CMK (cell line): ENCODE measurements around the gene SLC25A21.

ENCODE experiments used
- DNase-seq: peaks from one replicate; pipeline ENCODE4 v3.0.0-alpha.2; 2010; ENCODE audit warnings: low read depth

SLC25A21 gene

GRCh38 chr14:37045340-37046061 lies 126.9 kb downstream of the SLC25A21 start:
- no peak for DNase-seq

DNA sequence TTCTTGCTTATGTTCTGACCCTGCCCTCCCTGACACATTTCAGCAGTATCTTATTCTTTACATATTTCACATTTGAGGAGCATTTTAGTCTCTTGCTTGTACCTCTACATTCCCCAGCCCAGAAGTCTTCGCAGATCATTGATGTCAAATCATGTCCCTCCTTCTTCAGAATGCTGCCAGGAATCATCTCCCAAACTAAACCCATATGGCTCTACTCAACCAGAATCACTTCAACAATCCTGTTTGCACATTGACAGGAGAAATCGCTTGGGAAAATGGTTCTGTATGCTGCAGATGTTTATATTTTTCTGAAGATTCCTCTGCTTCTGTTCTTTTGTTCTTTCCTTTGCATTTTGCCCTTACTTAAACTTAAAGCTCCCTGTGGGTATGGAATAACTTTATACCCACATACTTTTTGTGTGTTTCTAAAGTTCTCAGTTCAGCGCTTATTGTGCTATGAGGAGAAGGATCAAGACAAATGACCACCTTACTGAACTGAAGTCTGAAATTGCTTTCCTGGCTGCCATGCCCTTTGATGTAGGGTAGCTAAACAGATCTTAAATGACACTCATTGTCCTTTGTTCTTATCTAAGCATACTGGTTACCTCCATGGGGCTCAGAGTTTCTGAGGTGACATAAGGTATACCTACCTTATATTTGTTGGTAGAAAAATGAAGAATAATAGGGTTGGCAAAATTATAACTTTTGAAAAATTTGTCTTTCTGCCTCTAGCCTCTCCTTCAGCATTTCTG lies 134.6 kb downstream of the SLC25A21 start:
- DNase-seq: no peak

DNA sequence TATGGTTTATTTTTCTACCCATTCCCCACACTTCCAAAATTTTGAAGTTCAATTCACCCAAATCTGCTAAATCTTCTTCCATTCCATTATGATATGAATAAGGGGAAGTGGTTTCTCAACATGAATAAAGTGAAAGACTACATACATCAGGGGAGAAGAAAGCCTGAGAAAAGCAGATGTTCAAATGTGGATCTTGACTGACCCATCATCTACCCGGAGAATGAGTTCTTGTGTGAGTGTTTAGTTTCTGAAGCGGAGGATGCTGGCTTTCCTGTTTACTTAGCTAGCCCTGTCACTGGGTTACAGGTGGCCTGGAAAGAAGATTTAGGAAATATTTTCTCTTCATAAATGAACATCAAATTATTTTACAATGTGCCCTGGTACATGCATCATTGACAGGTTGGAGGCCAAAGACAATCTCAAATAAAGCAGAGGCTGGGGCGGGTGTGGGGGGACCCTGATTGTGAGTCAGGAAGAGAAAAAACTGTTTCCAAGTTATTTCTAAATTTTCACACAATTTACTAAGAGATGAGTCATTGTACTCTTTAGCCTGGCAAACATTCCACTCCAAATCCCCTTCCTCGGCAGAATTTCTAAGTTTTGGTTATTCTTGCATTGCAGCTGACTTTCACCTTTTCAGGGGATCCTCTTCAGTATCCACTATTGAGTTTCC lies 135.6 kb downstream of the SLC25A21 start:
- no peak for DNase-seq

DNA sequence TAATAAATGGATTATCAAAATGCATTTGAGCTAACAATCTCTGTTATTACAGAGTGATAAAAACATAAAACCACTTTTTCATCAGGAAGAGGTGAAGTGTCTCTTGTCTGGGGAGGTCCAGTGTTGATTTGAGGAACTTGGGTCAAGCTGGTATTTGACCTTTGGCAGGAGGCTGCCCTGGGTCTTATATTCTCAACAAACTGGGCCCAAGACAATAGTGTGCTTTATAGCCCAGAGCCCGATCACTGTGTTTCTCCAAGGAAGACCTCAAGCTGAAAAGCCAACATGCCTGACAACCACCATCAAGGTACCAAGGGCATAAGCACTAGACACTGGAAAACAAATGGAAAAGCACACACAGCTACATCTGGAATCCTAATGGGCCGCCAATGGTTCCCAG lies 137.0 kb downstream of the SLC25A21 start:
- no peak for DNase-seq

DNA sequence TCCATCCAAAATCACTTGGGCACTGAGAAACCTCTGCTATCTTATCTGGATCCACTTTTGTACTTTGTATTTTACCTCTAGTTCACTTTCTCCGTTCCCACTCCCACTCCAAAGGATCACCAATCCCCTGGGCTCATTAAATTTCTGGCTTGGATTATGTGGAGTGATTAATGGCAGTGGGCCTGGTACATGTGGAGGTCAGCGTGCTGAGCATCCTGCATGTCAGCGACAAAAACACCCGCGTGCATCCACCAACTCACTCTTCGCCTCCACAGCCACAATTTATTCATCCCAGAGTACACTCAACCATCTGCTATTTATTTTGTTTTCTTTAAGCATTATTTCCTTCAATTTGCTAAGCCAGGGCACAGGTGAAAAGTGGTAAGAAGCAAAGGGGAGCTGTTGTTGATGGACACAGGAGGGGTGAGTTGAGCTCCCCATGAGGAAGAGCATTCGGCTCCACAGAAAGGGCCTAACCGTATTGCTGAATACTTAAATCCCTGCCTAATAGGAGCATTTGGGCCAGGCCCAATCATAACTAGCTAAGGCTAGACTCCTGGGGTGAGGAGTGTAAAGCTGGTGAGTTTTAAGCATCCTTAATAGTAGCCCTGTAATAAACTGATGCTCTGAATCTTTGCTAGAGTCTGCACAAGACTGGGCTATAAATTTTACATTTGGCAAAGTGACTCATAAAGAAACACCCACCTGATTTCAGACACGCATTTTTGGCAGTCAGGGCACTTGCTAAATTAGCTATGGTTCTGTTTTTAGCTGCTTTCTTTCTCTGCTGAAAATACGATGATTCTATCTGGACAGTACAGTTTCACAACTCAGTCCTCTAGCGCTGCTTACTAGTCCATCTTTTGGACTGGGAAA lies 137.8 kb downstream of the SLC25A21 start:
- no peak for DNase-seq

DNA sequence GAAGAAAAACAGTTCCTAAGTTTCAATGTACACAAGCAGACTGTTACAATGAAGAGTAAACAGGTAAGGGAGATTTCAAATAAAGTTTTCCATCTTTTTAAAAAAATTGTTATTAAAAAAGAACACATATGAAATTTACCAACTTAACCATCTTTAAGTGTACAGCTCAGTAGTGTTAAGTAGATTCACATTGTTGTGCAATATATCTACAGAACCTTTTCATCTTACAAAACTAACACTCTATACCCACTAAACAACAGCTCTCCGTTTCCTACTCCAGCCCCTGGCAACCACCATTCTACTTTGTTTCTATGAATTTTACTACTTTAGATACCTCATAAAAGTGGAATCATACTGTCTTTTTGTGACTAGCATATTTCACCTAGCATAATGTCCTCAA lies 139.5 kb downstream of the SLC25A21 start:
- no peak for DNase-seq

GRCh38 chr14:37027188-37027824 lies 145.1 kb downstream of the SLC25A21 start:
- no peak for DNase-seq

DNA sequence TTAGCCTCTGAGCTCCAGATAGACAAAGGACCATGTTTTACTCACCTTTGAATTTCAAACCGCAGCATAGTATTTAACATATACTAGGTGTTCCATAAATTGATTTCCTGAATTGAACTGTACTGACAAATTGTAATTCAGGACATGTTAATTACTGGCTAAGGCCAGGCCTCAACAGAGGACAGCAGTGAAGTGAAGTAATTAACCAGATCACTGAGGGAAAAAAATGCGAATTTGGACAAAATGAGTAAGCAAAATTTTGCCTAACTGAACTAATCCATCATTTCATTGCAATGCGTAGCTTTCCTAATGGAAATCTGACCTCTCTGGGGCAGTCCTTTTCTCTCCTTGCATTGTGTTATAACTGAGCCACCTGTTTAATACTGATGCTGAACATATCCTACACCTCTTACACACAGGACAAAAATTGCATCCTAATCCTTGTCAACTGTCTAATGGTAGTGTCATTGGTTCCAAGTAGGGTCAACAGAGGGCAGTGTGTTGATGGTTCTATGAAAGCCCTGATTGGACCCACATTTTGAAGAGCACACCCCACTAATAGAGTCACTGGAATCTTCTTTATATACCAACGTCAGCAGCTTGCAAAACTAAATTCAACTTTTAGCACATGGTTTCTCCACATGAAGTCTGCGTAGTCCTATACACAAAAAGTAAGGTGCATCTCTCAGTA lies 148.4 kb downstream of the SLC25A21 start:
- DNase-seq: no peak

- no peak for DNase-seq
Measured at GRCh38 chr14:37021390-37021789, 151.0 kb downstream of the SLC25A21 start.

DNA sequence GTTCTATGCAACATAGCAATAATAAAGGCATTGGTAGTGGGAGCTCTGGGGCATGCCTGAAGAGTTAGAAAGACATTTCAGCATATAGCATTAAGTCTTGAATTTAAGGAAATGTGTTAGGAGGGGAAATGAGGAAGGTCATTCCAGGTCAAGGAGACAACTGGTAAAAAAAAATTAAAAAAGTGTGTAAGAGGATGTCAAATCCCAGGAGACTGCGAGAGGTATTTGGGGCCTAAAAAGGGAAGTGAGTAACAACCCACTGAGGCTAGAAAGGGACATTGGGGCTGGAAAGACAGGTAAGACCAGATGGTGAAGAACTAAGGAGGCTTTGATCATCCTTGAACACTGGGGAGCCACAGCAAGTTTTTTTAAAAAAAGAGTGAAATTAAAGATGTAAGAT lies 152.9 kb downstream of the SLC25A21 start:
- DNase-seq: no peak

DNA sequence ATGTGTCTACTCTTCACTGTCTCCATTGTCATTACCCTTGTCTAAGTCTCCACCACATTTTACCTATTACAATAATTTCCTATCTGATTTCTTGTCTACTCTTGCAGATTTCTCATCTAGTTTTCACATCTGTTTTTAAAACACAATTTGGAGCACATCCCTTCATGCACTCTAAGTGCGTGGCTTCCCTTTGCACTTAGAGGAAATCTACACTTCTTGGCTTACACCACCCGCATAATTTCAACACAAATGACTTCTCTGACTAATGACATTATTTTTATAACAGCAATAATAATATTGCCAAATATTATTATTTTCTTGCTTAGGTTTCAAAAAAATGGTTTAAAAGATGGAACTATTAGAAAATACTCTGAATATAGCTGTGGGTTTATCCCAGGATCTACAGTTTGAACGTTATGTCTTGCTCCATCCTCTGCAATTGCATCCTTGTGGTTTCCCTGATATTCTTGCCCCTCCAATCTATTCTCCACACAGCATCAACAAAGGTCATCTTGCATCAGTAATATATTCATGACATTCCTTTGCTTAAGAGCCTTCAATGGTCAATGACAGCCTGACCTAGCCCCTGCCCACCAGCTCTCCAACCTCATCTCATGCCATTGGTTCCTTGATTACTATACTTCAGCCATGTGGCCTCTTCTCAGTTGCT lies 153.7 kb downstream of the SLC25A21 start:
- DNase-seq: no peak

DNA sequence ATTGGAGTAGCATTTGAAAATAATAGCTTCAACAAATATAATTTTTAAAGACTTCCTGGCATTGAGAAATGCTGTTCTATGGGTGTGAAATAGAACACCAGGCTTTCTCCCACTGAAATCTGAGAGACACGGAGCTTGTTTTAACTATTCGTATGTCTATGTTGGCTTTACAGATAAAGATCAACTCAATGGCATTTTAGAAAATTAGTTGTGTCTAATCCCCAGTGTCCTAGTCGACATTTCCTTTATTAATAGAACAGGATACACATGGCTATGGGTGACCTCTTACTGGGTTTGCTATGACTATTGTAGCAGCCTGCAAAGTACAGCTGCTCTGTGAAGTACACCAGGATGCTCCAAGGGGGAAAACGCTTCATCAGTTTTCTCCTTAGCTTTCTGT lies 159.3 kb downstream of the SLC25A21 start:
- no peak for DNase-seq

GRCh38 chr14:36998686-36999085 lies 173.7 kb downstream of the SLC25A21 start:
- DNase-seq: no peak

DNA sequence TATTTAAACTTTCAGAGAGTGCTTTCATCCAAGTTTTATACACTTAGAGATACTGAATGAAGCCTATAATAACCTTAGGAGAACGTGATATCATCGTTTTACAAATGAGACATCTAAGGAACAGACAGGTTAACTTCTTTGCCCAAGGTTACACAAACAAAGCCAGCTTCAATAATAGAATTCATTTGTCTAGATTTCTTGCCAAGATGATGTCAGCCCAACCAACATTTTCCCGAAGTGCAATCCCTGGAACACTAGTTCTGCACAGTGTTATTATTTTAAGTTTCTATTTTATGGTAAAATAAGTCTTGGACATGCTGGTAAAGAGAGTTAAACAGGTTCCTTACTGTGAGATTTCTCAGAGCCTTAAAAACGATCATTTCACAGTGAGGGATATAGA lies 174.6 kb downstream of the SLC25A21 start:
- no peak for DNase-seq

GRCh38 chr14:36996857-36997590 lies 175.4 kb downstream of the SLC25A21 start:
- DNase-seq: no peak

DNA sequence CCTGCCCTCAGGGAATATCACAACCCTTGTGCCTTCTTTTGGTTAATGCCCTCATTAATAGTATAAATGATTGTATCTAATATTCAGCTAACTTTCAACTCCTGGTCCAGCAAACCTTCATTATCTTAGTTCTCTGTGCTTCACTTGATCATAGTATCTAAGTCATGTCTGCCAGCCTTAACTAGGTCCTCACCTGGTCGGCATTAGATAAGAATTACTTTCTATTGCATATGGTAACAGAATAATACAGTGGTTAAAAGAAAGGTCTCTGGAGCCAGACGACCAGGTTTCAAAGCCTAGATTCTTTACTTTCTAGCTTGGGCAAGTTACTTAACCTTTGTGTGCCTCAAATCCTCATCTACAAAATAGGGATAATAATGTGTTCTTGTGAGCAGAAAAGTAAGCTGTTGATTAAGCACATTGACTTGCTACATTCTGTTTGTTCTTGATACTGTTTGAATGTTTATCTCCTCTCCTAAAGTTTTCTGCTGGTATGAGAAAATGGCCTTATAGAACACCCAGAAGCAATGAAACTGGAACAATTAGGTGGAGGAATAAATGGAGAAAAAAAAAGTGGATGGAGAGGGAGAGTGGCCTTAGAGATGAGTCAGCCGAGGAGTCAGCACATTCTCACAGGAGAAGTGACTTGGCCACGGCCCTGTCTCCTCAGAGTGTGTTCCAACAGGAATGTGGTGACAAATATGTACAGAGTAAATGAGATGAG lies 176.1 kb downstream of the SLC25A21 start:
- no peak for DNase-seq

DNA sequence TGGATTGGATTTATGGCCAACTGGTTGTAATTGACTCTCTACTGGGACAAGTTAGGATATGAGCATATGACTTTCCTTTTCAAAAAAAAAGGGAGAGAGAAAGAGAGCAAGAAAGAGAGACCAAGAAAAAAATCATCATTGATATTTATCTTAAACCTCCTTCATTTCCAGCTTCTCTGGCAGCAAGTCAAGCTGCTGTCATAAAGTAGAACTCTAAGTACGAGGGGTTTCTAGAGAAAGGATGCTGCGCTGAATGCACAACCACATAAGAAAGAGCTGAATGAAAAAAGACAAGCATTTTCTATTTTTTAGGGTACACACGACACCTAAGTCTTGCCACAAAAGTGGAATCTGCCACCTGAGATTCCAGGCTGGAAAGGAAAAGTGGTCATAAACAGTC lies 182.6 kb downstream of the SLC25A21 start:
- DNase-seq: no peak

DNA sequence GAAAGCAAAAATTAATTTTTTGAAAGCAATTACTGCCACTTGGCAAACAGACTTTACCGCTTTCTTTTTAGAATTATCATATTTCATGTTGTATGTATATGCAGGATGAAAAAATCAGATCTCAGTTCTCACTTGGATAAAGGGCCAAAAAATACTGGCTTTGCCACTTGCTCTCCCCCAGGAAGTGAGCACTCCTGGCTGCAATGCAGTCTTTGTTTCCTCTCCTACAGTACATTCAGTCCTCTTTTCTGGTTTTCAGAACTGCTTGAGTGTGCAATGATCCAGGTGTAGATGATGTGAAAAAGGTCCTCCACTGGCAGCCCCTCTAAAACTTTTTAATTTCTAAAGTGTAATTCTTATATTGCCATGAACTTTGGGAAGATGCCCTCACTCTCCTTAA lies 183.4 kb downstream of the SLC25A21 start:
- DNase-seq: no peak

GRCh38 chr14:36988568-36988967 lies 183.8 kb downstream of the SLC25A21 start:
- DNase-seq: no peak
